IMR-90 (cell line): ENCODE data around the gene GPER1. TPM values are rescaled to one million over a fixed set of nuclear protein-coding genes. Genes with fewer than 3 reads are reported as not detected.

Experiments
- ATAC-seq: fragments of 200-7000 bp; cut with Tn5 transposase; 2 replicates; pipeline ENCODE4 v1.9.1; 2020; ENCODE audit warnings: low read depth, mild to moderate bottlenecking, moderate library complexity
- BruUV-seq: library from RNA; stranded (reverse); fragments of 400-500 nt; replicated peaks from 2 replicates; lab custom pipeline; 2021; lab: Mats Ljungman, UMichigan
- CTCF ChIA-PET: fragments of 300-600 bp; formaldehyde crosslinking; extraction: SDS; loops from one replicate; lab custom pipeline; 2021; ENCODE audit warnings: antibody characterized with exemption; lab: Yijun Ruan, JAX
- POLR2A ChIA-PET: fragments of 300-600 bp; sonication (Branson Sonifier 250); formaldehyde crosslinking; loops from one replicate; lab custom pipeline; 2022; ENCODE audit warnings: antibody characterized with exemption; ENCODE audit not compliant: unreplicated experiment; lab: Charles Lee
- DNase-seq: peaks from one replicate; pipeline ENCODE4 v3.0.0; 2013
- H2AFZ ChIP-seq: replicated peaks from 2 replicates; pipeline ENCODE3; 2013; ENCODE audit warnings: low read length, mild to moderate bottlenecking; ENCODE audit not compliant: poor library complexity
- H2AK5ac ChIP-seq: 2 replicates; pipeline ENCODE4 v1.6.1; 2013; ENCODE audit warnings: low read depth, low read length, inconsistent platforms
- H2AK9ac ChIP-seq: replicated peaks from 2 replicates; pipeline ENCODE3; 2013; ENCODE audit warnings: mild to moderate bottlenecking, low read depth, low read length, moderate library complexity; ENCODE audit not compliant: poor library complexity
- H2BK120ac ChIP-seq: 2 replicates; pipeline ENCODE4 v1.6.1; 2013; ENCODE audit warnings: low read depth, low read length, inconsistent platforms
- H2BK15ac ChIP-seq: 3 replicates; pipeline ENCODE4 v1.6.1; 2013; ENCODE audit warnings: low read depth, low read length, inconsistent platforms
- H2BK20ac ChIP-seq: 2 replicates; pipeline ENCODE4 v1.6.1; 2013; ENCODE audit warnings: low read depth, mild to moderate bottlenecking, inconsistent platforms, low read length, moderate library complexity
- H2BK5ac ChIP-seq: 2 replicates; pipeline ENCODE4 v1.6.1; 2013; ENCODE audit warnings: mild to moderate bottlenecking, low read depth, low read length, inconsistent platforms; ENCODE audit not compliant: poor library complexity, severe bottlenecking
- H3K14ac ChIP-seq: replicated peaks from 2 replicates; pipeline ENCODE4 v1.6.1; 2013; ENCODE audit warnings: low read depth, low read length, inconsistent platforms
- H3K18ac ChIP-seq: 2 replicates; pipeline ENCODE4 v1.6.1; 2013; ENCODE audit warnings: low read depth, low read length, control low read depth
- H3K23ac ChIP-seq: 2 replicates; pipeline ENCODE4 v1.6.1; 2013; ENCODE audit warnings: low read depth, low read length, inconsistent platforms
- H3K27ac ChIP-seq: 2 replicates; pipeline ENCODE4 v1.5.1; 2013; ENCODE audit warnings: mild to moderate bottlenecking, control low read depth, low read length; ENCODE audit not compliant: insufficient read depth
- H3K27me3 ChIP-seq: 2 replicates; pipeline ENCODE4 v1.6.1; 2013; ENCODE audit warnings: low read length; ENCODE audit not compliant: control insufficient read depth, insufficient read depth
- H3K36me3 ChIP-seq: 2 replicates; pipeline ENCODE4 v1.6.1; 2013; ENCODE audit warnings: low read length, mixed read lengths; ENCODE audit not compliant: control insufficient read depth, insufficient read depth
- H3K4ac ChIP-seq: 2 replicates; pipeline ENCODE4 v1.6.1; 2013; ENCODE audit warnings: low read depth, low read length, inconsistent platforms
- H3K4me1 ChIP-seq: 2 replicates; pipeline ENCODE4 v1.6.1; 2013; ENCODE audit warnings: low read length, mixed read lengths; ENCODE audit not compliant: control insufficient read depth, insufficient read depth
- H3K4me2 ChIP-seq: 2 replicates; pipeline ENCODE4 v1.6.1; 2013; ENCODE audit warnings: low read depth, mild to moderate bottlenecking, control low read depth, low read length, moderate library complexity
- H3K4me3 ChIP-seq: 2 replicates; pipeline ENCODE4 v1.5.1; 2013; ENCODE audit warnings: low read depth, mild to moderate bottlenecking, control low read depth, low read length, moderate library complexity; ENCODE audit not compliant: insufficient read depth
- H3K56ac ChIP-seq: 2 replicates; pipeline ENCODE4 v1.6.1; 2013; ENCODE audit warnings: low read length, inconsistent platforms; ENCODE audit not compliant: insufficient read depth; ENCODE audit errors: extremely low read depth
- H3K79me1 ChIP-seq, 2 experiments: 2 replicates each; pipeline ENCODE4 v1.6.1; 2013; ENCODE audit warnings: low read length in 2 of 2, inconsistent platforms in 1 of 2, low read depth in 1 of 2
- H3K9ac ChIP-seq: 2 replicates; pipeline ENCODE4 v1.6.1; 2013; ENCODE audit warnings: low read depth, low read length, control low read depth
- H3K9me1 ChIP-seq: 2 replicates; pipeline ENCODE4 v1.6.1; 2013; ENCODE audit warnings: low read length, inconsistent platforms; ENCODE audit not compliant: insufficient read depth
- H3K9me3 ChIP-seq: 2 replicates; pipeline ENCODE4 v1.6.1; 2013; ENCODE audit warnings: low read length; ENCODE audit not compliant: control insufficient read depth, insufficient read depth
- H4K20me1 ChIP-seq: 2 replicates; pipeline ENCODE4 v1.6.1; 2013; ENCODE audit warnings: low read length, inconsistent platforms; ENCODE audit not compliant: insufficient read depth
- H4K5ac ChIP-seq: 2 replicates; pipeline ENCODE4 v1.6.1; 2013; ENCODE audit warnings: mild to moderate bottlenecking, low read depth, low read length, control low read depth
- H4K8ac ChIP-seq, 2 experiments: 2 replicates each; pipeline ENCODE4 v1.6.1; 2013; ENCODE audit warnings: low read depth in 2 of 2, low read length in 2 of 2, control low read depth in 1 of 2, inconsistent platforms in 1 of 2
- H4K91ac ChIP-seq: 2 replicates; pipeline ENCODE4 v1.6.1; 2013; ENCODE audit warnings: low read depth, low read length, inconsistent platforms; ENCODE audit not compliant: insufficient read depth
- BHLHE40 ChIP-seq: fragments of 150-350 bp; IDR thresholded peaks from 2 replicates; pipeline ENCODE4 v1.6.1; 2016; ENCODE audit warnings: mild to moderate bottlenecking, low read depth, low read length
- CEBPB ChIP-seq: IDR thresholded peaks from 2 replicates; pipeline ENCODE4 v1.6.1; 2012; ENCODE audit warnings: low read depth, low read length, improper control_type of control experiment
- CHD1 ChIP-seq: IDR thresholded peaks from 2 replicates; pipeline ENCODE4 v1.6.1; 2012; ENCODE audit warnings: low read depth, low read length, improper control_type of control experiment
- FOS ChIP-seq: fragments of 150-350 bp; IDR thresholded peaks from 2 replicates; pipeline ENCODE4 v1.6.1; 2016; ENCODE audit warnings: low read depth, low read length
- MAFK ChIP-seq: IDR thresholded peaks from 2 replicates; pipeline ENCODE4 v1.6.1; 2012; ENCODE audit warnings: low read depth, low read length, improper control_type of control experiment
- MAZ ChIP-seq: IDR thresholded peaks from 2 replicates; pipeline ENCODE4 v1.6.1; 2012; ENCODE audit warnings: low read depth, mild to moderate bottlenecking, low read length, improper control_type of control experiment, moderate library complexity, borderline replicate concordance
- MXI1 ChIP-seq: IDR thresholded peaks from 2 replicates; pipeline ENCODE4 v1.6.1; 2012; ENCODE audit warnings: low read depth, mild to moderate bottlenecking, low read length, moderate library complexity, borderline replicate concordance
- NFE2L2 ChIP-seq: fragments of 150-350 bp; IDR thresholded peaks from 2 replicates; pipeline ENCODE4 v1.6.1; 2016; ENCODE audit warnings: low read depth, mild to moderate bottlenecking, low read length
- RCOR1 ChIP-seq: IDR thresholded peaks from 2 replicates; pipeline ENCODE4 v1.6.1; 2012; ENCODE audit warnings: mild to moderate bottlenecking, low read length, improper control_type of control experiment; ENCODE audit not compliant: insufficient replicate concordance
- RFX5 ChIP-seq: IDR thresholded peaks from 2 replicates; pipeline ENCODE4 v1.8.0; 2012; ENCODE audit warnings: low read depth, mild to moderate bottlenecking, low read length, moderate library complexity
- SMC3 ChIP-seq: fragments of 150-350 bp; IDR thresholded peaks from 2 replicates; pipeline ENCODE4 v1.6.1; 2016; ENCODE audit warnings: low read depth, mild to moderate bottlenecking, antibody characterized with exemption, low read length, moderate library complexity
- WGBS, 2 experiments: methylation state at CpG; one replicate each; pipeline versions ENCODE4 v1.1.5 to v1.1.7; 2013; ENCODE audit warnings: missing lambda C conversion rate in 2 of 2; ENCODE audit not compliant: insufficient read length in 1 of 2; ENCODE audit errors: extremely low coverage in 2 of 2; 5-methylcytosine and 5-hydroxymethylcytosine counted together
- dilution Hi-C: fragments of 300-500 bp; cut with HindIII; formaldehyde crosslinking; loops from one replicate; pipeline ENCODE4 v1.14.3; 2018; ENCODE audit warnings: low sequenced_read_pairs; ENCODE audit not compliant: unreplicated experiment
- in situ Hi-C: fragments of 300-500 bp; cut with MboI; formaldehyde crosslinking; loops from 3 replicates; pipeline ENCODE4 v1.14.3; 2019; ENCODE audit warnings: low sequenced_read_pairs, inconsistent platforms, mixed read lengths
- intact Hi-C: fragments of 100-400 bp; cut with micrococcal nuclease; formaldehyde crosslinking; loops from 2 replicates; pipeline ENCODE4 v1.10.0; 2022
- polyA plus RNA-seq, 3 experiments: library from polyadenylated mRNA; depleted of rRNA; stranded (reverse); fragments of >200 nt; gene quantifications; 2 replicates each; pipeline ENCODE4 v1.2.3, GENCODE V29; 2012; ENCODE audit warnings: low replicate concordance in 1 of 3
- total RNA-seq: library from RNA; depleted of rRNA; stranded (reverse); fragments of >200 nt; gene quantifications from 2 replicates; pipeline ENCODE4 v1.2.3, GENCODE V29; 2012
- TF ChIP-seq, protein P1 (sequence below): fragments of 150-350 bp; IDR thresholded peaks from 2 replicates; pipeline ENCODE4 v1.6.1; 2017; ENCODE audit warnings: mild to moderate bottlenecking, antibody characterized with exemption, low read length, low read depth
- TF ChIP-seq, protein P2 (sequence below): fragments of 150-350 bp; IDR thresholded peaks from 2 replicates; pipeline ENCODE4 v1.6.1; 2016; ENCODE audit warnings: low read depth, mild to moderate bottlenecking, low read length, moderate library complexity, borderline replicate concordance
- TF ChIP-seq, protein P3 (sequence below): conservative IDR thresholded peaks from 2 replicates; pipeline ENCODE4 v1.5.1; 2012; ENCODE audit warnings: mild to moderate bottlenecking, low read depth, low read length, improper control_type of control experiment

GPER1 gene
- total and polyA plus RNA-seq, 2 of the 4 experiments (the other 2 are of a cell fraction) = 2.0 to 5.8 TPM

DNA sequence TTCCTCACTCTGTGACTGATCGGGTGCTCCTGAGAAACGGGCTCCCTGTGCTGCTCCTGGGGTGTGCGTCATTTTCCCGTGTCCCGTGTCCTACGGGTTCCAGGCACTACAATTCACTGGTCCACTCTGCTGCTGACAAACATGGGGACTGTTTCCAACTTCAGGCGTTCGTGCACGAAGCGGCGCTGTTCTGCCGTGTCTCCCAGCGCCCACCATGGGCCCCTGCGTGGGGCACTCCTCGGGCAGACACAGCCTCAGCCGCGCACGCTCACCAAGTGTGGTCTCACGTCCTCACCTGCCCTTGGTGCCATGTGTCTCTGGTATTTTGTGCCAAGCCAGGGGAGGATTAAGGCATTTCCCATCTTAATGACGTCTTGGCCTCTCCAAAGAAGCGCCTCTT is 24.6 kb upstream of the GPER1 start:
- Histone ChIP-seq H3K4me1 (peaks cover 9% of the 10 kb centered on the region; the same call in 1 of the 2 replicates), H3K79me1 (peaks cover 0 to 10% of the 10 kb centered on the region in 2 experiments; a peak in 1 of 4 replicates), H4K91ac (no peak overlapping the region), H2BK5ac (no peak overlapping the region), H3K9me3 (no peaks in the 10 kb centered on the region), H4K20me1 (peaks cover 50% of the 10 kb centered on the region), H4K5ac (no peak overlapping the region), H2BK15ac (no peak overlapping the region), H3K56ac (no peak overlapping the region), H3K4me3 (no peak overlapping the region), H4K8ac (no peak overlapping the region), H3K9me1 (peaks cover 3% of the 10 kb centered on the region; the same call in 1 of the 2 replicates), H3K27ac (no peak overlapping the region), H3K14ac (no peak overlapping the region), H3K27me3 (no peaks in the 10 kb centered on the region; the same call in 1 of the 2 replicates), H3K4ac (no peak overlapping the region), H3K18ac (no peak overlapping the region), H2BK20ac (no peak overlapping the region), H3K36me3 (no peaks in the 10 kb centered on the region), H2BK120ac (no peak overlapping the region), H2AK9ac (no peak overlapping the region), H3K23ac (no peak overlapping the region), H3K4me2 (no peak overlapping the region), H3K9ac (no peak overlapping the region), H2AFZ (no peak overlapping the region), H2AK5ac (no peak overlapping the region)
- intact Hi-C loops (no loop called here), in situ Hi-C loops (loop anchor here (5.0 kb wide), 1 partner anchor 71 kb away; no protein-coding TSS in a partner anchor), dilution Hi-C loops (no loop called here)
- TF ChIP-seq, protein P1, sequence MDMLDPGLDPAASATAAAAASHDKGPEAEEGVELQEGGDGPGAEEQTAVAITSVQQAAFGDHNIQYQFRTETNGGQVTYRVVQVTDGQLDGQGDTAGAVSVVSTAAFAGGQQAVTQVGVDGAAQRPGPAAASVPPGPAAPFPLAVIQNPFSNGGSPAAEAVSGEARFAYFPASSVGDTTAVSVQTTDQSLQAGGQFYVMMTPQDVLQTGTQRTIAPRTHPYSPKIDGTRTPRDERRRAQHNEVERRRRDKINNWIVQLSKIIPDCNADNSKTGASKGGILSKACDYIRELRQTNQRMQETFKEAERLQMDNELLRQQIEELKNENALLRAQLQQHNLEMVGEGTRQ = no peak
- TF ChIP-seq CEBPB = no peak
- no peak for TF ChIP-seq MAZ
- TF ChIP-seq BHLHE40 = no peak
- no peak for TF ChIP-seq CHD1
- TF ChIP-seq, protein P2, sequence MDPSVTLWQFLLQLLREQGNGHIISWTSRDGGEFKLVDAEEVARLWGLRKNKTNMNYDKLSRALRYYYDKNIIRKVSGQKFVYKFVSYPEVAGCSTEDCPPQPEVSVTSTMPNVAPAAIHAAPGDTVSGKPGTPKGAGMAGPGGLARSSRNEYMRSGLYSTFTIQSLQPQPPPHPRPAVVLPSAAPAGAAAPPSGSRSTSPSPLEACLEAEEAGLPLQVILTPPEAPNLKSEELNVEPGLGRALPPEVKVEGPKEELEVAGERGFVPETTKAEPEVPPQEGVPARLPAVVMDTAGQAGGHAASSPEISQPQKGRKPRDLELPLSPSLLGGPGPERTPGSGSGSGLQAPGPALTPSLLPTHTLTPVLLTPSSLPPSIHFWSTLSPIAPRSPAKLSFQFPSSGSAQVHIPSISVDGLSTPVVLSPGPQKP = no peak
- no peak for TF ChIP-seq RCOR1
- TF ChIP-seq, protein P3, sequence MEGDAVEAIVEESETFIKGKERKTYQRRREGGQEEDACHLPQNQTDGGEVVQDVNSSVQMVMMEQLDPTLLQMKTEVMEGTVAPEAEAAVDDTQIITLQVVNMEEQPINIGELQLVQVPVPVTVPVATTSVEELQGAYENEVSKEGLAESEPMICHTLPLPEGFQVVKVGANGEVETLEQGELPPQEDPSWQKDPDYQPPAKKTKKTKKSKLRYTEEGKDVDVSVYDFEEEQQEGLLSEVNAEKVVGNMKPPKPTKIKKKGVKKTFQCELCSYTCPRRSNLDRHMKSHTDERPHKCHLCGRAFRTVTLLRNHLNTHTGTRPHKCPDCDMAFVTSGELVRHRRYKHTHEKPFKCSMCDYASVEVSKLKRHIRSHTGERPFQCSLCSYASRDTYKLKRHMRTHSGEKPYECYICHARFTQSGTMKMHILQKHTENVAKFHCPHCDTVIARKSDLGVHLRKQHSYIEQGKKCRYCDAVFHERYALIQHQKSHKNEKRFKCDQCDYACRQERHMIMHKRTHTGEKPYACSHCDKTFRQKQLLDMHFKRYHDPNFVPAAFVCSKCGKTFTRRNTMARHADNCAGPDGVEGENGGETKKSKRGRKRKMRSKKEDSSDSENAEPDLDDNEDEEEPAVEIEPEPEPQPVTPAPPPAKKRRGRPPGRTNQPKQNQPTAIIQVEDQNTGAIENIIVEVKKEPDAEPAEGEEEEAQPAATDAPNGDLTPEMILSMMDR = no peak
- no peak for TF ChIP-seq MXI1
- TF ChIP-seq NFE2L2 = no peak
- no peak for TF ChIP-seq FOS
- TF ChIP-seq MAFK = no peak
- TF ChIP-seq SMC3 = no peak
- no peak for TF ChIP-seq RFX5
- ChIA-PET CTCF (interaction anchor here (1.3 kb wide), 1 partner anchor 71 kb away, joined by 3 read pairs; no protein-coding TSS in a partner anchor), POLR2A (no interaction called here)
- ATAC-seq (no peak), DNase-seq (no peak)
- BruUV-seq = no TSS peak
- WGBS, 2 experiments = 95% methylated on average over 19 of the region's 21 CpGs; no CpG with 5 or more reads in 1 of the 2 experiments
